IPS-18c (cell line): Measurements from ENCODE around the gene DPCD.

Experiments
- H3K4me3 ChIP-seq: 2 replicates; pipeline ENCODE4 v1.7.0; 2013; ENCODE audit warnings: low read depth, mild to moderate bottlenecking, low read length, moderate library complexity; ENCODE audit not compliant: insufficient read depth
- H3K9me3 ChIP-seq: one replicate; pipeline ENCODE4 v1.6.1; 2013; ENCODE audit warnings: mild to moderate bottlenecking, low read length, moderate library complexity; ENCODE audit not compliant: control insufficient read depth, insufficient read depth

The DPCD gene

DNA sequence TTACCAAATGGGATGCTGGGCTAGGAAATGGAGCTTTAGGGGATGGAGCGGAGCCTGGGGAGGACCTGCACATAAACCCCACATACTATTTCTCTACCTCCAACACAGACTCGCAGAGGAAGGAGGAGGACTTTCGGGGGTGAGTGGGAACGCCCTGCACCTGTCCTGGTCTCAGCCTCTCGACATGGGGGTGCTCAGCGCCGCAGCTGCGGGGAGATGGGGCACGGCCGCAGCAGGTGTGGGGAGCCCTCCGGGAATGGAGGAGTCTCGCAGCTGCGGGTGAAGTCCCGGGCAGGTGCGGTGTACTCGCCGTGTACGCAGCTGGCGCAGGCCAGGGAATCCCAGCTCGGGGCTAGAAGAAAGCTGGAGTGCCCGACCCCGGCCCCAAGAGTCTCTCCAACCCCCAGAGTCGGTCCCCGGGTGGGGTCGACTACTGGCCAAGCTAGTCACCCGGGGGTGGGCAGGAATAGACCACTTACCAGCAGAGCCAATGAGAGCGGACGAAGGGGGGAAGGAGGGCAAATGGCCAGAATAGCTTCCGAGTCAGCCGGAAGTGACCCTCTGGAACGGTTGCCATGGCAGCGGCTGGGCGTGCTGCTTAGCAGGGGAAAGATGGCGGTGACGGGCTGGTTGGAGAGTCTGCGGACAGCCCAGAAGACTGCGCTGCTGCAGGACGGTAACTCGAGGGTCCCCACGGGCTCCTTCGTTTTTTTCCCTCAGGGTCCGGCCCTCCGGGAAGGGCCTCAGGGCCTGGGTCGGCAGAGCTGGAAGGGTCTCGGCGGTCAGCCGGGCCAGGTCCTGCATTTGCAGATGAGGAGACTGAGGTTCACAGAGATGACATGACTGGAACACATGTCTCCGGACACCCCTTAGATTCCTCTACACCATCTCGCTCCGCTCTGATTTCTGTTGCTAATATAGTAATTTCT, at the start of gene DPCD, which contains the start of gene POLL:
TSS of gene DPCD (plus strand) at position 597 of the 929 bp plus-strand sequence. CDS start at position 613, 16 bp downstream.
TSS of gene POLL (minus strand) at position 533 of the 929 bp plus-strand sequence. CDS start 897 bp downstream, outside the sequence.
- Histone ChIP-seq H3K9me3 (no peaks in the 10 kb centered on the region), H3K4me3 (peak within 1 kb of the TSS; percentile 97)

DNA sequence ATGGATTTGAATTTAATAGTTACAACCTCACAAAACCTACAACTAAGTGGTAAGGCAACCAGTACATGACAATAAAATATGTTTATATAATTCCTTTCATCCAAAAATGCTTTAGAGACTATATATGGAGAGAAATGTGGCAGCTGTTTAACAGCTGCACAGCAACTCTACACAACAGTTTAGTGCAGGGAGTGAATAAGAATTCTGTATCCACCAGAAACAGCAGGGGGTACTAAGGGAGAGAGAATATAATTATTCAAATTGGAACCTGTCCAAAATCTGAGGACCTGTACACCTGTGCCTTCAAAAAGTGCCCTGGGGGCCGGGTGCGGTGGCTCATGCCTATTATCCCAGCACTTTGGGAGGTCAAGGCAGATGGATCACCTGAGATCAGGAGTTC, 49.7 kb upstream of the DPCD start:
- Histone ChIP-seq H3K9me3 (no peaks in the 10 kb centered on the region), H3K4me3 (no peak overlapping the region)

DNA sequence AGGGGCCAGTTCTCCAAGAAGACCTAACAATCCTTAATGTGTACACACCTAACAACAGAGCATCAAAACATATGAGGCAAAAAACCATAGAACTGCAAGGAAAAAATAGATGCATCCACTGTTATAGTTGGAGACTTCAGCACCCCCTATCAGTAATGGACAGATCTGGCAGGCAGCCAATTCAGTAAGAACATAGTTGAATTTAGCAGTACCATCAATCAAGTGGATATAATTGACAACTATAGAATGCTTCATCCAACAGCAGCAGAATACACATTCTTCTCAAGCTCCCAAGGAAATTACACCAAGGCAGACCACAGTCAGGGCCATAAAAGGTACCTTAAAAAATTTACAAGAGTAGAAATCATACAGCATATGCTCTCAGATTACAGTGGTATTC, 42.2 kb upstream of the DPCD start:
- Histone ChIP-seq H3K9me3 (no peaks in the 10 kb centered on the region), H3K4me3 (no peak overlapping the region)

DNA sequence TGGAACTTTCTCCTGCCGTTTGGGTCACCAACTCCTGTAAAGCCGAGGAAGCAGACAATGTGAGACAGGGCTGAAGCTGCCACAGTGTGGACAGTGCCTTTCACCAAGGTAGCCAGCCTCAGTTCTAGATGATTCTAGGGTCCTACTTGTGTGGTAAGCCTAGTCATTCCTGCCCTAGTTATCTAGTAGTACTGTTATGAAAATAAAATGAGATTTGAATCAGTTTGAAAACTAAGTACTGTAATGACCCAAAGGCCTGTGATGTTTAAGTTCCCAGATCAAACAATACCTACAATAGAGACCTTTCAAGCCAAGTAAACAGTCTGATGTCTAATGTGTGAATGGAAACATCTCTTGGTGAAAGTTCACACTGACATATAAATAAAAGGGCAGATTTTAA, 37.2 kb upstream of the DPCD start:
- H3K4me3 ChIP-seq: no peak overlapping the region
- no peaks in the 10 kb centered on the region for H3K9me3 ChIP-seq

DNA sequence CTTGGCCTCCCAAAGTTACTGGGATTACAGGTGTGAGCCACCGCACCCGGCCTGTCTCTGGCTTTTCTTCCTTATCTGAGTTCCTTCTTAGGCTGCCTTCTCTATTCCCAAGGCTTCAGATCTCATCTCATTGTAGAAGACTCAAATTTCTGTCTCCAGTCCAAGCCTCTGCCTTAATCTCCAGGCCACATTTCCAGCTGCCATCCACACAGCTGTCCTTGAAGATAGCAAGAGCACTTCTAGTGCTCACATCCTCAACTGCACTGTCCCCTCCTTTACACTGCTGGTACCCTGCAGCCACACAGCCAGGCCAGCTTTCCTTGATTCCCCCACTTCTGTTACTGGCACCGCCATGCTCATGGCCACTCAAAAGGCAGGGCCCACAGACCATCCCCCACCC, 35.7 kb upstream of the DPCD start:
- H3K4me3 ChIP-seq: no peak overlapping the region
- no peaks in the 10 kb centered on the region for H3K9me3 ChIP-seq

DNA sequence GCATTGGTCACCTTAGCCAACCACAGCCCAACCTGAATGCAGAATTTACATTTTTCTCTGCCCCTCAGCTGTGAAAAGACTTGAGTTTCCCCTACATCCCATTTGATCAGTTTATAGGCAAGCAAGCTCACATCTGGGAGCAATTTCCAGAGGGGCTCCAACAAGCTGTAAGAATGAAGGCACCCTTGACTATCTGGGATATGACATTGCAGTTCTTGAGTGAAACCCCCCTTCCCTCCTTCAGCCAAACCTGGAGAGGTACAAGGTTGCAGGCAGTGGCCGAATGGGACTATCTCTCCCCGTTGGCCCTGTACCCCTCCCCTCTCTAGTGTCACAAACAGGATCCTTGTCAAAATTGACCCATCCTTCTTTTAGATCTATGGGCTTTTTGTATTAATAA, 30.6 kb upstream of the DPCD start:
- no peaks in the 10 kb centered on the region for H3K9me3 ChIP-seq
- H3K4me3 ChIP-seq: no peak overlapping the region

DNA sequence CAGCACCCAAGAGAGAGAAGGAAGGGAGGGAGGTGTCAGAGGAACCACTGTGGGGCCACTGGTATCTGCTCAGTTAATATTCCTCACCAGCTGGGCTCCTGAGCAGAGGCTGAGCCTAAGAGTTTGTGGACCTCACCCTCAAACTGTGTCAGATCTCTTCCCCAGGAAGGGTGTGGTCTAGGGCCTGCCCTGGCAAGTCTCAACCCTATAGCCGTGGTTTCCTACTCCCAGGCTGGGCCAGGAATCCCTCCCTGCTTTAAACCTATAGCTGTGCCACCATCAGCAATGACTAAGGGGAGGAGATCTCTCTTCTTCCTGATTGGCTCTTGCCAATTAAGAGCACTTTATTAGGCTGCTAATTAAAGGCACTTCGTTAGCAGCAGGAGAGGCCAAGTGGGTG, 29.9 kb upstream of the DPCD start:
- Histone ChIP-seq H3K9me3 (no peaks in the 10 kb centered on the region), H3K4me3 (no peak overlapping the region)

DNA sequence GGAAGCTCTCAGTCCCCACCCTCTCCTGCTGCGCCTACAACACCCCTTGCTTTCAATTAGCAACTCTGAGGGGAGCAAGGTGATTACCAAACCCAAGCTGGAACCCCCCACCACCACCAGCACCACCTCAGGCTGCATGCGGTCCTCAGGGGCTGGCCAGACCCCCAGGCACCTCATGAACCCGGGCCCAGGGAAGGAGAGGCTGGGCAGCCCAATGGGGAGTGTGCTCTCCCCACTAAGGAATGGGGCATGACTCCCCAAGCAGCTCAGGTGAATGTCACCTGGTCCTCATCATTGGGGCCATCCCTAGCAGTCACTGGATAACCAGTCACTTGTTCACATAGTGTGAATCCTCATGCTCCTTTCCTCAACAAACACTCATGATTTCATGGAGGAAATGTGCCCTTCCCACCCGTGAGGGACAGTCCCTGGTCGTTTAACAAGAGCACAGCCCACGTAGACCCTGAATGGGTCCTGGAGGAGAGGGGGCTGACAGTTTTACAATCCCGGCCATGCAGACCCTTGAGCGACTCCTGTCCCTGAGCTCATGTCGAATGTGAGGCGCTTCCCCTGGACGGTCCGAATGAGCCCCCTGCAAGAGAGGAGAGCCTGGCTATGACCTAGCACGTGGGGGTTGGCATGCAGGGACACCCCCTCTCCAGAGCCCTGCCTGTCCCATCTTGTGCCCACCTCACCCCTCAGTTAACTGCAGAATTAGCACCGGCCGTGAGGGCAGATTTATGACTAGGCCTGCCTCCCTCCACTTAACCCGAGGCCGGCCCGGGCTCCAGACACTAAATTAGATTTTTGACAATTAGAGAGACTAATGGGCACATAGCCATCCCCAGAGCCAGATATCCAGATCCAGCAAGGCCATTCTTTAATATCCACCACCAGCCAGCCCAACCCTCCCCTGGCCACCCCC, 29.2 kb upstream of the DPCD start:
- no peaks in the 10 kb centered on the region for H3K9me3 ChIP-seq
- H3K4me3 ChIP-seq: no peak overlapping the region; the same call in 1 of the 2 replicates

DNA sequence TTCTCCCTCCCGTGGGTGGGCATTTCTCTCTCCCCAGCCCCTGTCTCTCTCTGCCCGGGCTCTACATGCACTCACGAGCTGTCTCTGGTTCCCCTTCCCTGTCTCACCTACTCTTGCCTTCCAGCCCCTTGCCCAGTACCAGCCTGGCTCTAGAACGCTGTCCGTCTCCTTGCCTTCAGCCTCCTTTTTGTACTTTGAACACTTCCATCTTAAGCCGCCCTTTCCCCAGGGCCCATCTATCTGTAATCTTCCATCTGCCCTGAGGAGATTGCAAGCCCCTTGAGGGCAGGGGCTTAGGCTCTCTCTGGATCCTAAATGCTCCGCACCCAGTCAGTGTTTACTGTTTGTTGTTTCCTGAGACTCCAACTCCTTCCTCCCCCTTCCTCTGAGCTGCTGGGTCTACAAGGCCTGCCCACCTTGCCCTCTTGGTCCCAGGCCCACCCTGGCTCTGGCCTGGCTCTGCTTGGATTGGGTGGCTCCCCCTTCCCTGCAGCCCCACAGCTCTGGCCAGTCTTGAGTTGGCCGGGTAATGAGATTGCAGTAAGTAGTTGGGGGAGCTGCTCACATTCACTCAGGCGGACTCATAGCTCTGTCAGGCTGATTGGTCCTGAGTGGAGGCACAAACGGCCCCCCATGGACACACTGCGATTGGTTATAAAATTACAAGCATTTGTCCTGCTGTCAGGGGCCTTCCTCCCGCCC, 28.4 kb upstream of the DPCD start:
- no peak overlapping the region for H3K4me3 ChIP-seq
- no peaks in the 10 kb centered on the region for H3K9me3 ChIP-seq

DNA sequence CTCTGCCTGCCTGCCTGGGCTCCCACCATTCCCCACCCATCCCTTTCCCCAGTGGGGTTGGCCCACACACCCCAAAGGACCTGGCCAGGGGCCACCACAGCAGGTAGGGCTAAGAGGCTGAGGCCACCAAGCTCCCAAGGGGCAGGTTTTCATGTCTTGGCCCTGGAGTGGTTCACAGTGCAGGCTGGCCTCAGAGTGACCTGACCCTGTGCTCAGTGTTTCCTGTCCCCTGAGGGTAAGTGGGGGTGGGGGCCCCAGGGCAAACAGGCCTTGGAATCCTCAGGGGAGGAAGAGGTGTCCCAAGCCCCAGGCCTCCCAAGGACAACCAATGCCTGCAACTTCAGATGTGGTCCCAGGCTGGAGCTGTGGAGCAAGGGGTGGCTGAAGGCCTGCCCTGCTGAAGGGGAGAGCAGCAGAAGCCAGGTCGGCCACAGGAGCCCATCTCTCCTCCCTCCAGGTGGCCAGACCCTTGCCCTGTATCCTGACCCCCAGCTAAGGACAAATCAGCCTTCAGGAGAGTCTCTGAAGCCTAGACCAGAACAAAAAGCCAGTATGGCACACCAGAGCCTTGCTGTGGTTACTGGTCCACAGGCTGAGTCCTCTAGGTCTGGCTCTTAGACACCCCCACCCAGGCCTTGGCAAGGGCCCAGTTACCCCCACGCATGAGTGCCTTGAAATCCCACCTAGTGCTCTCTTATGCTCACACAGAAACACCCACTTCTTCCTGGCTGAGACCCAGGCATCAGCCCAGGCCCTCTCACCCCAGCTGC, 27.6 kb upstream of the DPCD start:
- no peak overlapping the region for H3K4me3 ChIP-seq
- no peaks in the 10 kb centered on the region for H3K9me3 ChIP-seq

DNA sequence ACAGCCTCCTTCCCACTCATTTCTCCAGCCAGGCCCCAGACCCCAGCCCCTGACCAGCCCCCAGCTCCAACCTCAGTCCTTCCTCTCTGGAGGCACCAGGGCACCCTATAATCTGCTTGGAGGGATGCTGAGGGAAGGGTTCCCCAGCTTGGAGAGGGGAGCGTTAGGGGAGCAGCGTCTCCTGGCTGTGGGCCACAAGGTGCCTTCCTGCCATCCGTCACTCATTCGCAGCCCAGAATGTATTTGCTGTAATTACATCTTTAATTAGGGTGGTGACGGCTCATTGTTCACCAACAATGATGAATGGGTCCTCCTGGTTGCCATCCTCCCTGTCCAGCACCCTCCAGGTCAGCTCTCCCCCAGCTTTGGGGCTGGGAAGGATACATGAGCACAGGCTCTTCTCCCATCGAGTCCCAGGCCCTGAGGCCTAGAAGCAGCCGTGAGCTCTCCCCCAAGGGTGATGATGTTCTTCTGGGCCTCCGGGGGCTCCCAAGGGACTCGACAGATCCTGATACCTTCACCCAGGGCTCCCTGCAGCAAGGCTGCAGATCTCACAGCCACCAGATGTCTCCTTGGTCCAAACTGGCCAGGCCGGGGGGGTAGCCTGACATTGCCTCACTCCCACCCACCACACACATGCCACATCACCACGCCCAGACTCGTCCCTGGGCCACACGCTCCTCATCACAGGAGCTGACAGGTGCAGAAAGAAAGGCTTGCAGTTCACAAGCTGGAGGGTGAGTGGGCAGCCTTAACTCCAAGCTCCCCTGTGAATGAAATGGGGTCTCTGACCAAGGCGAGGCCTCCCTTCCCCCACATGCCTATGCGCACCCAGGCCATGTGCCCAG, 26.8 kb upstream of the DPCD start:
- H3K9me3 ChIP-seq: no peaks in the 10 kb centered on the region
- H3K4me3 ChIP-seq: no peak overlapping the region

DNA sequence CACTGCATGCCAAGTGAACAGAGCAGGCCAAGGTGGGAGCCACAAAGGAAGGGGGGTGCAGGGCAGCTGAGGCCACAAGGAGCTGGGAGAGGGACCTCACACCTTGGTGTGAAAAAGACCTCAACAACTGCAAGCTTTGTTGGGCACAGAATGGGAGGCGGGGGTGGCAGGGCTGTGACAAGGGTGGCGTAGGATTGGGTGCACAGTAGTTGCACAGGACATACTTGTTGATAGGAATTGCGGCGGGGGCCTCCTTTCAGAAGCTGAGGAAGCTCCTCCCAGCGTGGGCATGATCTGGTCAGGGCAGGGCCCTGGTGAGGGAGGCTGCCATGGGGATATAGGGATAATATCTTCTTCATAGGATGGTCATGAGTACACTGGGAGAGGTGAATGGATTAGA, 25.9 kb upstream of the DPCD start:
- no peaks in the 10 kb centered on the region for H3K9me3 ChIP-seq
- H3K4me3 ChIP-seq: no peak overlapping the region

DNA sequence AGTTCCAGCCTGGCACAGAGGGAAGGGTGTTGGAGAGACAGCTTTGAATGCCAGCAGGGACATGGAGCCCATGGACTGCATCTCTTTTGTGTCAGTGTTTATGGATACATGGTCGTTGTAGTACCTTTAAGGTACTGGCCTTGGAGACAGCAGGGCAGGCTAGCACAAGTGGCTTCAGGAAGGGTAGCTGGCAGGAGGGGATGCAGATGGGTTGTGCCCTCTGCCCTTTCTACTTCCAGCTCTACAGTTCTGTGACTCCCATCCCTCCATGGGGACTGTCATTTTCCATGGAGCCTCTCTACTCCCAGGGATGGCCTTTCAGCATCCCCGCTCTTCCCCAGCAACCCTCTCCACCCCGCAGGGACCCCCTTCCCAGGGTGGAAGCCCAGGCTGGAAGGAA, 25.1 kb upstream of the DPCD start:
- Histone ChIP-seq H3K9me3 (no peaks in the 10 kb centered on the region), H3K4me3 (no peak overlapping the region)

DNA sequence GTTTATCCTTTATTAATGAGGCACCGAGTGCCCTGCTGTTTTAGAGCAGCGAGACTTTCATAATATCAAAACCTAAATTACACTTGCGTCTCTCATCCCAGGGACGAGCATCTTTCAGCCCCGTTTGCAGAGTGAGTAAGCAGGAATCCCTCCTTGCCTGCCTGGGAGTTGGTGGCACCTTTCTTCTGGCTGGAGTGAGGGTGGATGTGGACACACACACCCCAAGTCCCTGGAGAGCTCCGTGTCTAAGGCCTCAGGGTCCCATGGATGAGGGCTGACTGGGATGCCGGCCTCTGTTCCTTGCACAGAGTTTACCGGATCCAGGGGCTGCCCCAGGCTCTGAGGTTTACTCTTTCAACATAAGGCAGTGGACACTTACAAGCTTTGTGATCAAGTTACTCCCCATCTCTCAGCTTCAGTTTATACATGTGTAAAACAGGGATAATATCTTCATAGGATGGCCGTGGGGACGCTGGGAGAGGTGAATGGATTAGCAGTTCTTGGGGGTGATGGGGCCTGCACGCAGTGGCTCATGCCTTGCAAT, 24.6 kb upstream of the DPCD start:
- Histone ChIP-seq H3K9me3 (no peaks in the 10 kb centered on the region), H3K4me3 (no peak overlapping the region)

DNA sequence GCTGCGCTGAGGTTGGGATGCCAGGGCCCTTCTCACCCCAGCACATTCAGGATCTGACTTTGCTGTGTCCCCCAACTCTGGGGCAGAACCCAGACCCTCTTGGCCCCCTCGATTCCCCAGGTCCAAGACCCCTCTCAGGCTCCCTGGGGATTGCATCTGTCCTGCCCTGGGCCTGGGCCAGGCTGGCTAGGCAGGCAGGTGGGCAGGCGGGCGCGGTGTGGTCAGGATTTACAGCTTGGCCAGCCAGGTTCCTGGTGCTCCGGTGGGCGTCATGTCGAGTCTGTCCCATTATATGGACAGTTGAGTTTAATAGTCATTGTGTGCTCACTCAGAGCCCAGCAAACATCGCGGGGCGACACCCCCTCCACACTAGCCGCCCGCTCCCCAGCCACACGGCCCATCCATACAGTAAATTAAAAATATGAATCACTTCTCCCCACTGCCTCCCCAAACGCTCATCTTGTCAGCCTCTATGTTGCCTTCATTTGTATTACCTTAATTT, 23.6 kb upstream of the DPCD start:
- no peak overlapping the region for H3K4me3 ChIP-seq
- H3K9me3 ChIP-seq: no peaks in the 10 kb centered on the region
